ENCODE data around the gene ABCG8. TPM values are rescaled to one million over a fixed set of nuclear protein-coding genes. Genes with fewer than 3 reads are reported as not detected.

The ABCG8 gene
- total and polyA plus RNA-seq, 2 donors (not counting 3 experiments of a cell fraction or from before 2014, with no cell fraction given): not detected

DNA sequence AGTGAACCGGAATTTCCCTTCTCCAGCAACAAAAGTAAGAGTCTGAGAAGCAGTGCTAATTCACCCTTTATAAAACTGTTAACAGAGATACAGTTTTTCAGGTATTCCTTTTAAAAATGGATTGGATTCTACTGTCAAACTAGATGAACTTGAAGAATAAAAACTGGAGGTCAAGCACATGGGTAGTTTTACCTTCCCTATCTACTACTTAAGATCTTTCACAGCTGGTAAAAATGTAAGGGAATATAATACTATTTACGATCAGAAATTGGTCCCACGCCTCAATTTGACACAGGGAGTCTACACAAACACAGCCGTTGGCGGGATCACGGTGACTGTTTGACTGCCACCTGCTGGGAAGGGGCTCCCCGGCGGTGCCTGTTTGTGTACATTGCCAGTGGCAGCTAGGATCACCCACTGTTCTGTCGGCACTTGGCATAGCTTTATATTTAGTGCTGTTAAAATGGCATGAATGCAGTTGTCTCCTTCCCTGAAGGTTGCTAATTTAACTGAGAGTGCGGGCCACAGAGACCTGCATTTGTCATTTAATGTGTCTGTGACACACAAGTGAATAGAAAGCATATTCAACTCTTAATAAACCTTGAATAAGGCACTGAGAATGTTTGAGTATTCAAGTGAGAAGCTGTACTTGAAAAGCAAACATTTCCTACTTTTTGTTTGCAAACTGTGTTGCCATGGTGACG is 59.5 kb downstream of the ABCG8 start:
- H3K4me2 ChIP-seq (ENCODE audit: insufficient read depth, low read length): no peak overlapping the region
- no peaks in the 10 kb centered on the region for H3K79me2 ChIP-seq (ENCODE audit: control insufficient read depth, insufficient read depth, low read length)
- FAIRE-seq: no peak
- no peaks in the 10 kb centered on the region for H4K20me1 ChIP-seq (replicated peaks; ENCODE audit: control insufficient read depth, extremely low read depth, insufficient read depth, low read length)
- CTCF ChIA-PET: interaction anchor here (1.7 kb wide), 1 partner anchor 9 kb away, joined by 4 read pairs; no protein-coding TSS in a partner anchor
- DNase-seq (ENCODE audit: low read depth, low spot score): no peak
- POLR2A ChIA-PET: no interaction called here
- H3K36me3 ChIP-seq (ENCODE audit: control insufficient read depth in 2 of 2, extremely low read depth in 1 of 2, insufficient read depth in 2 of 2, low read length in 2 of 2): peaks cover 9 to 11% of the 10 kb centered on the region in 2 experiments
- no peaks in the 10 kb centered on the region for H3K27me3 ChIP-seq (ENCODE audit: control insufficient read depth in 2 of 2, insufficient read depth in 2 of 2, low read length in 2 of 2)
- dilution Hi-C loops (cut with MboI; ENCODE audit: extremely low pct_ligation_motif_present, low sequenced_read_pairs) (no loop called here), intact Hi-C loops (cut with micrococcal nuclease) (no loop called here)
- no peak overlapping the region for H3K4me3 ChIP-seq (replicated peaks in 1 of 3; ENCODE audit: insufficient read depth in 1 of 3, low read depth in 1 of 3, low read length in 3 of 3)
- no peak overlapping the region for H3K27ac ChIP-seq (ENCODE audit: insufficient read depth, low read depth, low read length)
- H3K9ac ChIP-seq (replicated peaks; ENCODE audit: extremely low read depth, insufficient read depth, low read length): no peak overlapping the region
- H3K4me1 ChIP-seq (ENCODE audit: control insufficient read depth, extremely low read depth, insufficient read depth, low read length): no peaks in the 10 kb centered on the region
- no peaks in the 10 kb centered on the region for H3K9me1 ChIP-seq (replicated peaks; ENCODE audit: control insufficient read depth, extremely low read depth, insufficient read depth, low read length)
- H3K9me3 ChIP-seq (replicated peaks; ENCODE audit: control insufficient read depth, insufficient read depth, low read length): no peaks in the 10 kb centered on the region
- TF ChIP-seq, protein P1, sequence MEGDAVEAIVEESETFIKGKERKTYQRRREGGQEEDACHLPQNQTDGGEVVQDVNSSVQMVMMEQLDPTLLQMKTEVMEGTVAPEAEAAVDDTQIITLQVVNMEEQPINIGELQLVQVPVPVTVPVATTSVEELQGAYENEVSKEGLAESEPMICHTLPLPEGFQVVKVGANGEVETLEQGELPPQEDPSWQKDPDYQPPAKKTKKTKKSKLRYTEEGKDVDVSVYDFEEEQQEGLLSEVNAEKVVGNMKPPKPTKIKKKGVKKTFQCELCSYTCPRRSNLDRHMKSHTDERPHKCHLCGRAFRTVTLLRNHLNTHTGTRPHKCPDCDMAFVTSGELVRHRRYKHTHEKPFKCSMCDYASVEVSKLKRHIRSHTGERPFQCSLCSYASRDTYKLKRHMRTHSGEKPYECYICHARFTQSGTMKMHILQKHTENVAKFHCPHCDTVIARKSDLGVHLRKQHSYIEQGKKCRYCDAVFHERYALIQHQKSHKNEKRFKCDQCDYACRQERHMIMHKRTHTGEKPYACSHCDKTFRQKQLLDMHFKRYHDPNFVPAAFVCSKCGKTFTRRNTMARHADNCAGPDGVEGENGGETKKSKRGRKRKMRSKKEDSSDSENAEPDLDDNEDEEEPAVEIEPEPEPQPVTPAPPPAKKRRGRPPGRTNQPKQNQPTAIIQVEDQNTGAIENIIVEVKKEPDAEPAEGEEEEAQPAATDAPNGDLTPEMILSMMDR (IDR thresholded peaks at IDR 0.05; ENCODE audit: extremely low read depth in 1 of 2, insufficient read depth in 1 of 2, low read depth in 1 of 2, low read length in 2 of 2): no peak
- TF ChIP-seq POLR2A (IDR thresholded peaks at IDR 0.05; ENCODE audit: low read depth, low read length): no peak
- no peak for TF ChIP-seq FOS (IDR thresholded peaks at IDR 0.05; ENCODE audit: borderline replicate concordance, insufficient read depth, low read length)
- TF ChIP-seq, protein P2, sequence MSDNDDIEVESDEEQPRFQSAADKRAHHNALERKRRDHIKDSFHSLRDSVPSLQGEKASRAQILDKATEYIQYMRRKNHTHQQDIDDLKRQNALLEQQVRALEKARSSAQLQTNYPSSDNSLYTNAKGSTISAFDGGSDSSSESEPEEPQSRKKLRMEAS (IDR thresholded peaks at IDR 0.05; ENCODE audit: insufficient read depth, insufficient read length): no peak
- TF ChIP-seq MYC (IDR thresholded peaks at IDR 0.05; ENCODE audit: low read depth, low read length): no peak
- TF ChIP-seq JUN (IDR thresholded peaks at IDR 0.05; ENCODE audit: borderline replicate concordance, insufficient read depth, insufficient read length, low read depth): no peak
- TF ChIP-seq POLR2AphosphoS5 (IDR thresholded peaks at IDR 0.05; ENCODE audit: insufficient read depth, low read depth, low read length): no peak
- no peak for TF ChIP-seq GATA2 (IDR thresholded peaks at IDR 0.05; ENCODE audit: insufficient read depth, insufficient read length, low read depth, low read length)
- no peak for TF ChIP-seq EZH2 (IDR thresholded peaks at IDR 0.05; ENCODE audit: borderline replicate concordance, low read depth, low read length, severe bottlenecking)
- H2AFZ ChIP-seq (ENCODE audit: low read depth, low read length): no peak overlapping the region
- BruUV-seq (replicated peaks): no TSS peak
